HL-60 (cell line): ENCODE data around the gene LRFN2.

Experiments
- GABPA ChIP-seq: IDR thresholded peaks from 2 replicates; pipeline ENCODE4 v1.6.1; 2012; ENCODE audit warnings: low read depth
- POLR2AphosphoS5 ChIP-seq: IDR thresholded peaks from 2 replicates; pipeline ENCODE4 v1.6.1; 2012; ENCODE audit warnings: low read depth
- REST ChIP-seq: IDR thresholded peaks from 2 replicates; pipeline ENCODE4 v1.6.1; 2012; ENCODE audit warnings: low read depth; ENCODE audit not compliant: insufficient replicate concordance
- SPI1 ChIP-seq: IDR thresholded peaks from 2 replicates; pipeline ENCODE4 v1.6.1; 2012; ENCODE audit warnings: low read depth, mild to moderate bottlenecking, borderline replicate concordance
- TF ChIP-seq, protein P1 (sequence below): IDR thresholded peaks from one replicate; pipeline ENCODE4 v1.5.1; 2011; ENCODE audit warnings: low read length, control low read depth, inconsistent platforms; ENCODE audit not compliant: insufficient read depth

DNA sequence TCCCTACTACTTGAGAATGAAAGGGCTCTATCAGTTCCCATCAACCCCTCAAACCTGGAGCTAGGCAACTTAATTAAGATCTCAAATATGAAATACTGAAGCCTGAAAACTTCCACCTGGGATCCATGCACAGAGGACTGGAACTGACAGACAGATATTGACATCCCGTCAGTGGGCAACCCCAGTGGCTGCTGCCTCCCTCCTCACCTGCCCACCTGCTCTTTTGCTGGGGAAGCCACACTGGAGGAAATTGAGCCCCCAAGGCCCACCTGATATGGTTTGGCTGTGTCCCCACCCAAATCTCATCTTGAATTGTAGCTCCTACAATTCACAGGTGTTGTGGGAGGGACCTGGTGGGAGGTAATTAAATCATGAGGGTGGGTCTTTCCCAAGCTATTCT is 192.8 kb downstream of the LRFN2 start:
- TF ChIP-seq, protein P1, sequence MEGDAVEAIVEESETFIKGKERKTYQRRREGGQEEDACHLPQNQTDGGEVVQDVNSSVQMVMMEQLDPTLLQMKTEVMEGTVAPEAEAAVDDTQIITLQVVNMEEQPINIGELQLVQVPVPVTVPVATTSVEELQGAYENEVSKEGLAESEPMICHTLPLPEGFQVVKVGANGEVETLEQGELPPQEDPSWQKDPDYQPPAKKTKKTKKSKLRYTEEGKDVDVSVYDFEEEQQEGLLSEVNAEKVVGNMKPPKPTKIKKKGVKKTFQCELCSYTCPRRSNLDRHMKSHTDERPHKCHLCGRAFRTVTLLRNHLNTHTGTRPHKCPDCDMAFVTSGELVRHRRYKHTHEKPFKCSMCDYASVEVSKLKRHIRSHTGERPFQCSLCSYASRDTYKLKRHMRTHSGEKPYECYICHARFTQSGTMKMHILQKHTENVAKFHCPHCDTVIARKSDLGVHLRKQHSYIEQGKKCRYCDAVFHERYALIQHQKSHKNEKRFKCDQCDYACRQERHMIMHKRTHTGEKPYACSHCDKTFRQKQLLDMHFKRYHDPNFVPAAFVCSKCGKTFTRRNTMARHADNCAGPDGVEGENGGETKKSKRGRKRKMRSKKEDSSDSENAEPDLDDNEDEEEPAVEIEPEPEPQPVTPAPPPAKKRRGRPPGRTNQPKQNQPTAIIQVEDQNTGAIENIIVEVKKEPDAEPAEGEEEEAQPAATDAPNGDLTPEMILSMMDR = no peak
- TF ChIP-seq POLR2AphosphoS5 = no peak
- no peak for TF ChIP-seq REST
- TF ChIP-seq GABPA = no peak
- no peak for TF ChIP-seq SPI1
